Measurements from ENCODE around the gene SPATA9. TPM values are rescaled to one million over a fixed set of nuclear protein-coding genes. Genes with fewer than 3 reads are reported as not detected.

The SPATA9 gene
- total RNA-seq, 2 donors from 2014 or later = not detected

DNA sequence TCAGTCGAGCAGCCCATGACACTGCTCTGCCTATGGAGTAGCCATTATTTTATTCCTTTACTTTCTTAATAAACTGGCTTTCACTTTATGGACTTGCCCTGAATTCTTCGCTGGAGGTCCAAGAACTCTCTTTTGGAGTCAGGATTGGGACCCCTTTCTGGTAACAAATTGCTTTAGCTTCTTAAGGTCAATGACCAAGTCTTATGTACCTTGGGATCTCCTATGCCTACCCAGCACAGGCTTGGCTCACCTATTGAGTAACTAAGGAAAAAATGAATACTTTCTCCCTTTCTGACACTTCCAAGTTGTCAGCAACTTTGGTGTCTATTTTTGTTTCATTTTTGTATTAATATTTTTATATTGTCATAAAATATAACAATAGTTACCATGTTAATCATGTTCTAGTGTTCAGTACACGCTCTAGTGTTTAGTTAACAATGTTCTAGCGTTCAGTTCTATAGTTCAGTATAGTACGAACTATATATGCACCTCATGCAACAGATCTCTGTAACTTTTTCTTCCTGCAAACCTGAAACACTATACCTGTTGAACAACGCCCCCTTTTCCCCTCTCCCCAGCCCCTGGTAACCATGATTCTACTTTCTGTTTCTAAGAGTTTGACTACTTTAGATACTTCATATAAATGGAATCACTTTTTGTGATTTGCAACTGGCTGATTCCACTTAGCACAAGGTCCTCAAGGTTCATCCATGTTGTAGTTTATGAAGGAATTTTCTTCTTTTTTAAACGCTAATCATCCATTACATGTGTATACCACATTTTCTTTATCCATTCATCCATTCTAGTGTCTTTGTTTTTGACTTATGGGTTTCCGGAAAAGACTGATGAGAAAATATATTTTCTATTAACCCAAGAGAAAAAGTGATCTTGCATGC is 46.6 kb upstream of the SPATA9 start:
- no peak for ATAC-seq
- DNase-seq = no peak
- Histone ChIP-seq H3K4me3 (no peak overlapping the region), H3K27ac (peak overlapping the region; percentile 83 to 99 (median 98)), H3K4me1 (peaks cover 63% of the 10 kb centered on the region), H3K27me3 (no peaks in the 10 kb centered on the region), H3K9me3 (no peaks in the 10 kb centered on the region), H3K36me3 (replicated peaks in 1 of 2; ENCODE audit: insufficient read depth in 1 of 2, low read depth in 2 of 2) (no peaks in the 10 kb centered on the region)
- intact Hi-C loops (cut with DNase I) = loop anchor here (10.0 kb wide), 1 partner anchor 65 kb away; no protein-coding TSS in a partner anchor
- 86 to 89% methylated on average over 8 of the region's 8 CpGs for WGBS, 2 donors
- TF ChIP-seq, protein P1, sequence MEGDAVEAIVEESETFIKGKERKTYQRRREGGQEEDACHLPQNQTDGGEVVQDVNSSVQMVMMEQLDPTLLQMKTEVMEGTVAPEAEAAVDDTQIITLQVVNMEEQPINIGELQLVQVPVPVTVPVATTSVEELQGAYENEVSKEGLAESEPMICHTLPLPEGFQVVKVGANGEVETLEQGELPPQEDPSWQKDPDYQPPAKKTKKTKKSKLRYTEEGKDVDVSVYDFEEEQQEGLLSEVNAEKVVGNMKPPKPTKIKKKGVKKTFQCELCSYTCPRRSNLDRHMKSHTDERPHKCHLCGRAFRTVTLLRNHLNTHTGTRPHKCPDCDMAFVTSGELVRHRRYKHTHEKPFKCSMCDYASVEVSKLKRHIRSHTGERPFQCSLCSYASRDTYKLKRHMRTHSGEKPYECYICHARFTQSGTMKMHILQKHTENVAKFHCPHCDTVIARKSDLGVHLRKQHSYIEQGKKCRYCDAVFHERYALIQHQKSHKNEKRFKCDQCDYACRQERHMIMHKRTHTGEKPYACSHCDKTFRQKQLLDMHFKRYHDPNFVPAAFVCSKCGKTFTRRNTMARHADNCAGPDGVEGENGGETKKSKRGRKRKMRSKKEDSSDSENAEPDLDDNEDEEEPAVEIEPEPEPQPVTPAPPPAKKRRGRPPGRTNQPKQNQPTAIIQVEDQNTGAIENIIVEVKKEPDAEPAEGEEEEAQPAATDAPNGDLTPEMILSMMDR (IDR thresholded peaks at IDR 0.05) = no peak
- TF ChIP-seq POLR2A (IDR thresholded peaks at IDR 0.05) = no peak

DNA sequence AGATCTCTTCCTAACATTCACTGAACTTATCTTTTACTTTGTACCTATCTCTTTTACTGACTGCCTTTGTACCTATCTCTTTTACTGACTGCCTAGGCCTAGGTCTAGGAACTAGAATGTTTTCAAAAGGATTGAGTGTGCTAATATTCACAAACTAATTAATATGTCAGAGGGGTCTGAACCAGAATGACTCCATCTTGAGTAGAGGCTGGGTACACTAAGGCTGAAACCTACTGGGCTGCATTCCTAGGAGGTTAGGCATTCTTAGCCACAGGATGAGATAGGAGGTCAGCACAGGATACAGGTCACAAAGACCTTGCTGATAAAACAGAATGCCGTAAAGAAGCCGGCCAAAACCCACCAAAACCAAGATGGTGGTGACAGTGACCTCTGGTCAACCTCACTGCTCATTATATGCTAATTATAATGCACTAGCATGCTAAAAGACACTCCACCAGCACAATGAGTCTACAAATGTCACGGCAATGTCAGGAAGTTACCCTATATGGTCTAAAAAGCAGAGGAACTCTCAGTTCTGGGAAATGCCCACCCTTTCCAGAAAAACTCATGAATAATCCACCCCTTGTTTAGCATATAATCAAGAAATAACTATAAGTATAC is 45.8 kb upstream of the SPATA9 start:
- no peak for ATAC-seq
- no peak for DNase-seq
- Histone ChIP-seq H3K27ac (peak overlapping the region; percentile 83 to 99 (median 98)), H3K9me3 (no peaks in the 10 kb centered on the region), H3K36me3 (replicated peaks in 1 of 2; ENCODE audit: insufficient read depth in 1 of 2, low read depth in 2 of 2) (no peaks in the 10 kb centered on the region), H3K4me3 (no peak overlapping the region), H3K4me1 (peaks cover 58% of the 10 kb centered on the region), H3K27me3 (no peaks in the 10 kb centered on the region)
- TF ChIP-seq, protein P1 (IDR thresholded peaks at IDR 0.05) = no peak
- TF ChIP-seq POLR2A (IDR thresholded peaks at IDR 0.05) = no peak
- 51 to 71% methylated on average over 3 of the region's 3 CpGs for WGBS, 2 donors
- intact Hi-C loops (cut with DNase I) = no loop called here

DNA sequence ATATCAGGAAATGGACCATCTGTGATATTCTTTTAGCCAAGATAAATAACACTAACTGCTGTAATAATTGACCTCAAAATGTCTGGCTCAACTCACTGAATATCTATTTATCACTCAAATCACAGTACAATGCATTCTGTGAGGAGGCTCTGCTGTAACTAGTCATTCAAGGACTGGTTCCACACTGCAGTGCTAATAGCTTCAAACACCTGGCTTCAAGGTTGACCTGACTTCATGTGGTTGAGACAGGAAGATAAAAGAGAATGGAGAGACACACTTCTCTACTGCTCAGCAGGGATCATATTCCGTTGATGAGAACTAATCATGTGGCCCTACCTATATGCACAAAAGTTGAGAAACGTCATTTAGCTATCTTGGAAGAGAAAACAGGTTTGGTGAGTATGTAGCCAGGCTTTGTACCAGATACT is 45.0 kb upstream of the SPATA9 start:
- Histone ChIP-seq H3K27me3 (no peaks in the 10 kb centered on the region), H3K4me3 (no peak overlapping the region), H3K27ac (peak overlapping the region; percentile 83 to 99 (median 98)), H3K4me1 (peaks cover 64% of the 10 kb centered on the region), H3K9me3 (no peaks in the 10 kb centered on the region), H3K36me3 (replicated peaks in 1 of 2; ENCODE audit: insufficient read depth in 1 of 2, low read depth in 2 of 2) (no peaks in the 10 kb centered on the region)
- DNase-seq = peak in 3 of 4 donors; percentile 53 to 84 (median 62)
- ATAC-seq = peak; percentile 54
- 18 to 35% methylated on average over 2 of the region's 2 CpGs for WGBS, 2 donors
- TF ChIP-seq, protein P1 (IDR thresholded peaks at IDR 0.05) = no peak
- TF ChIP-seq POLR2A (IDR thresholded peaks at IDR 0.05) = peak in 2 of 3 donors; percentile 70 to 74
- intact Hi-C loops (cut with DNase I) = no loop called here

DNA sequence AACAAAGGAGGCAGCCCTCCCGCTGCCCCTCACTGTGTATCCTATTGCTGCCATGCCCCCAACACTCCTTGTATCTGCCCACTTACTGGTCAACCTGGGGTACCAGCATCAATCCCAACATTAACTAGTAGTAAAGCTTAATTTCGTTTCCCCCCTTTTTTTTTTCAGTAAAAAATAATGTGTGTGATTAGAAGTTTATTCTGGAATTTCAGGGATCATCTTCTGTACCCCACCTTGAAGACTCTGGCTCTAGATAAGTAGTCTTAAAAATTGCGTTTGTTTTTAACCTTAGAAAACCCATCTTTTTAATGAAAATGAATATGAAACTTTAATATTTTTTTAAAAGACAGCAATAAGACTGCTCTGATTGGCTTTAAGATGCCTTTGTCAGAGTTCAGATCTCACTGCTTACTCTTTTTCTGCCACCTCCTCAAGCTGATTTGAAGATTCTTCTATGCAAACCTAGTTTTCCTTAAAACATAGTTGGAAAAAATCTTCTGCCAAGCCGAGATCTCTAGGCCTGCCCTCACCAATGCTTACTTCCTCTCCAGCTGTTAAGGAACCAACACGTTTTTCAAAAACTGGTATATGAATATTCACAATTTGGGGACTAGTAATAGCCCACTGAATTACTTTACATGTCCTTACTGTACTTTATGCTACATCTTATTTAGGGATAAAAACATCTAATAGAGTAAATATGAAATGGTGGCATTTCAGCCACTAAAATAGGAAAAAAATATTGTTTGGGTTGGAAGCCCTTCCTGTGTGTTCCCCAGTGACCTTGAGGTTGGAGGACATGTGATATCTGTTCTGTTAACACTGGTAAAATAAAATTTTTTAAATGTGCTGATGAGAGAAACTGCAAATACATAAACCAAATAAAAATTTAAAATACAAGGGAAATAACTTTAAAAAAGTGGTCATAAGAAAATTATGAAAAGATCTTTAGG is 44.3 kb upstream of the SPATA9 start:
- ATAC-seq (no peak), DNase-seq (no peak)
- 39 to 40% methylated on average over 5 of the region's 5 CpGs for WGBS, 2 donors
- H3K36me3 ChIP-seq (replicated peaks in 1 of 2; ENCODE audit: insufficient read depth in 1 of 2, low read depth in 2 of 2) = no peaks in the 10 kb centered on the region
- TF ChIP-seq, protein P1 (IDR thresholded peaks at IDR 0.05) = no peak
- no peaks in the 10 kb centered on the region for H3K9me3 ChIP-seq
- no peaks in the 10 kb centered on the region for H3K27me3 ChIP-seq
- H3K27ac ChIP-seq = peak overlapping the region; percentile 83 to 99 (median 98)
- intact Hi-C loops (cut with DNase I) = no loop called here
- no peak overlapping the region for H3K4me3 ChIP-seq
- H3K4me1 ChIP-seq = peaks cover 68% of the 10 kb centered on the region

Data from body of pancreas (tissue), 4 donors.